Ascending aorta (tissue), 2 donors: Measurements from ENCODE around the gene PIM1. TPM values are rescaled to one million over a fixed set of nuclear protein-coding genes. Genes with fewer than 3 reads are reported as not detected.

Source experiments
- DNase-seq, 2 donors: peaks; one replicate each; pipeline ENCODE4 v3.0.0-alpha.2; 2019; ENCODE audit warnings: low spot score in 2 of 2
- H3K27ac ChIP-seq, 2 donors: fragments of 200-600 bp; sonication (generic); one replicate each; pipeline ENCODE4 v1.5.1; 2016 to 2017; ENCODE audit warnings: mild to moderate bottlenecking in 1 of 2
- H3K27me3 ChIP-seq: fragments of 200-600 bp; sonication (generic); one replicate; pipeline ENCODE4 v1.5.1; 2017
- H3K36me3 ChIP-seq, 2 donors: fragments of 200-600 bp; sonication (generic); one replicate each; pipeline ENCODE4 v1.5.1; 2016
- H3K4me1 ChIP-seq, 2 donors: fragments of 200-600 bp; sonication (generic); one replicate each; pipeline ENCODE4 v1.5.1; 2016 to 2017; ENCODE audit warnings: mild to moderate bottlenecking in 1 of 2
- H3K4me3 ChIP-seq, 2 donors: fragments of 200-600 bp; sonication (generic); one replicate each; pipeline ENCODE4 v1.5.1; 2016 to 2017; ENCODE audit warnings: mild to moderate bottlenecking in 1 of 2
- H3K9me3 ChIP-seq, 2 donors: fragments of 200-600 bp; sonication (generic); one replicate each; pipeline ENCODE4 v1.5.1; 2016
- CTCF ChIP-seq, 3 experiments: fragments of 200-600 bp in 2 of 3; fragments of 450-650 bp in 1 of 3; sonication (generic) in 2 of 3; IDR thresholded peaks; one replicate each; pipeline ENCODE4 v1.5.1; 2016 to 2019; ENCODE audit warnings: antibody characterized with exemption in 3 of 3, mild to moderate bottlenecking in 1 of 3, moderate library complexity in 1 of 3
- intact Hi-C: fragments of 100-400 bp; cut with DNase I; formaldehyde crosslinking; loops from one replicate; pipeline ENCODE4 v1.15.1; 2023
- total RNA-seq: library from RNA; depleted of rRNA; stranded (reverse); fragments of >200 nt; gene quantifications from one replicate; pipeline ENCODE4 v1.1.0, GENCODE V29; 2016

PIM1 gene
- total RNA-seq, 1 donor from 2014 or later: 17.7 TPM

GRCh38 chr6:37135835-37136694, 33.9 kb upstream of the PIM1 start:
- TF ChIP-seq CTCF (IDR thresholded peaks at IDR 0.05): no peak
- Histone ChIP-seq H3K4me3 (no peak overlapping the region), H3K27ac (peak overlapping the region; percentile 87 to 92), H3K27me3 (no peaks in the 10 kb centered on the region), H3K4me1 (peaks cover 9 to 35% of the 10 kb centered on the region in 2 donors), H3K9me3 (no peaks in the 10 kb centered on the region), H3K36me3 (no peaks in the 10 kb centered on the region)
- DNase-seq: no peak
- intact Hi-C loops: loop anchor here (1.0 to 2.0 kb wide), 2 partner anchors 8 to 107 kb away; no protein-coding TSS in a partner anchor

- Histone ChIP-seq H3K27ac (peak overlapping the region; percentile 87 to 92), H3K36me3 (no peaks in the 10 kb centered on the region), H3K9me3 (no peaks in the 10 kb centered on the region), H3K4me1 (peaks cover 9 to 35% of the 10 kb centered on the region in 2 donors), H3K4me3 (peak overlapping the region in 1 of 2 donors; percentile 36), H3K27me3 (no peaks in the 10 kb centered on the region)
- intact Hi-C loops: no loop called here
- DNase-seq: no peak
- no peak for TF ChIP-seq CTCF (IDR thresholded peaks at IDR 0.05)
Measured at GRCh38 chr6:37136821-37137200, 33.1 kb upstream of the PIM1 start.

GRCh38 chr6:37137201-37138090, 32.5 kb upstream of the PIM1 start:
- no peaks in the 10 kb centered on the region for H3K9me3 ChIP-seq
- no peaks in the 10 kb centered on the region for H3K36me3 ChIP-seq
- peak overlapping the region in 1 of 2 donors; percentile 36 for H3K4me3 ChIP-seq
- peak in 1 of 2 donors; percentile 83 for DNase-seq
- intact Hi-C loops: no loop called here
- H3K4me1 ChIP-seq: peaks cover 9 to 38% of the 10 kb centered on the region in 2 donors
- no peaks in the 10 kb centered on the region for H3K27me3 ChIP-seq
- peak overlapping the region; percentile 87 to 92 for H3K27ac ChIP-seq
- no peak for TF ChIP-seq CTCF (IDR thresholded peaks at IDR 0.05)

- Histone ChIP-seq H3K9me3 (no peaks in the 10 kb centered on the region), H3K27me3 (no peaks in the 10 kb centered on the region), H3K27ac (no peak overlapping the region), H3K4me1 (peaks cover 9 to 42% of the 10 kb centered on the region in 2 donors), H3K36me3 (no peaks in the 10 kb centered on the region), H3K4me3 (no peak overlapping the region)
- TF ChIP-seq CTCF (IDR thresholded peaks at IDR 0.05): no peak
- DNase-seq: no peak
- intact Hi-C loops: no loop called here
Measured at GRCh38 chr6:37138856-37139229, 31.1 kb upstream of the PIM1 start.

- Histone ChIP-seq H3K9me3 (no peaks in the 10 kb centered on the region), H3K36me3 (no peaks in the 10 kb centered on the region), H3K4me1 (peaks cover 5 to 40% of the 10 kb centered on the region in 2 donors), H3K27me3 (no peaks in the 10 kb centered on the region), H3K27ac (no peak overlapping the region), H3K4me3 (no peak overlapping the region)
- DNase-seq: no peak
- intact Hi-C loops: no loop called here
- no peak for TF ChIP-seq CTCF (IDR thresholded peaks at IDR 0.05)
Measured at GRCh38 chr6:37139230-37139962, 30.6 kb upstream of the PIM1 start.
